Smooth muscle cell of trachea (primary cell): ENCODE data around the gene ETV6. TPM values are rescaled to one million over a fixed set of nuclear protein-coding genes. Genes with fewer than 3 reads are reported as not detected.

Experiments used
- total RNA-seq: library from RNA; depleted of rRNA; stranded (reverse); fragments of >200 nt; gene quantifications from 2 replicates; pipeline ENCODE4 v1.2.1, GENCODE V29; 2014

ETV6 gene
- total RNA-seq, result 4.2 and 4.5 TPM in 2 replicates

GRCh38 chr12:11649413-11650285 is at the start of gene ETV6:
TSS of gene ETV6 (plus strand) at chr12:11649674. CDS start at chr12:11650128, 454 bp downstream.

